H1 (cell line): ENCODE measurements around the gene BBS1. TPM values are rescaled to one million over a fixed set of nuclear protein-coding genes. Genes with fewer than 3 reads are reported as not detected.
A peak's percentile ranks its signal among the peaks of the same experiment; 100 is the strongest.

Experiments used
- CTCF ChIA-PET: fragments of 300-600 bp; sonication (Branson Sonifier 250); formaldehyde crosslinking; loops from one replicate; lab custom pipeline; 2021; ENCODE audit not compliant: partially characterized antibody; lab: Charles Lee
- POLR2A ChIA-PET: fragments of 300-600 bp; sonication (Branson Sonifier 250); formaldehyde crosslinking; loops from one replicate; lab custom pipeline; 2021; ENCODE audit warnings: inconsistent platforms; ENCODE audit not compliant: partially characterized antibody; lab: Charles Lee
- DNase-seq, 2 experiments: peaks; one replicate each; pipeline versions ENCODE4 v3.0.0 to v3.0.0-alpha.2; 2010 to 2022; ENCODE audit warnings: low spot score in 2 of 2, low read depth in 1 of 2, mixed read lengths in 1 of 2
- FAIRE-seq: peaks from 2 replicates; lab custom pipeline; 2011; peaks lifted over from hg19 to GRCh38; lab: Jason Lieb, UNC
- H2AFZ ChIP-seq: 2 replicates; pipeline ENCODE4 v1.8.1; 2012; ENCODE audit warnings: low read length, inconsistent platforms
- H2AK5ac ChIP-seq: 2 replicates; pipeline ENCODE4 v1.6.1; 2013; ENCODE audit warnings: low read depth, low read length
- H2BK120ac ChIP-seq: replicated peaks from 2 replicates; pipeline ENCODE3; 2013; ENCODE audit warnings: low read depth, low read length, inconsistent platforms
- H2BK12ac ChIP-seq: 2 replicates; pipeline ENCODE4 v1.6.1; 2013; ENCODE audit warnings: low read depth, low read length
- H2BK15ac ChIP-seq: 2 replicates; pipeline ENCODE4 v1.6.1; 2013; ENCODE audit warnings: low read length
- H2BK20ac ChIP-seq: 2 replicates; pipeline ENCODE4 v1.6.1; 2013; ENCODE audit warnings: low read length
- H2BK5ac ChIP-seq: 2 replicates; pipeline ENCODE4 v1.6.1; 2013; ENCODE audit warnings: low read depth, low read length
- H3K14ac ChIP-seq: 2 replicates; pipeline ENCODE4 v1.6.1; 2013; ENCODE audit warnings: inconsistent platforms; ENCODE audit not compliant: insufficient read length
- H3K18ac ChIP-seq: 2 replicates; pipeline ENCODE4 v1.6.1; 2013; ENCODE audit warnings: low read length; ENCODE audit errors: extremely low read depth
- H3K23ac ChIP-seq: 2 replicates; pipeline ENCODE4 v1.6.1; 2013; ENCODE audit warnings: inconsistent platforms; ENCODE audit not compliant: insufficient read length
- H3K23me2 ChIP-seq: 2 replicates; pipeline ENCODE4 v1.6.1; 2013; ENCODE audit warnings: low read depth, low read length
- H3K27ac ChIP-seq: 2 replicates; pipeline ENCODE4 v1.6.1; 2011; ENCODE audit warnings: low read depth, low read length, inconsistent platforms
- H3K27me3 ChIP-seq, 4 experiments: replicated peaks in 1 of 4; 1 replicate in 1 of 4; 2 replicates in 3 of 4; pipeline versions ENCODE4 v1.6.1 to v1.8.1; 2011 to 2013; ENCODE audit warnings: low read length in 3 of 4, mild to moderate bottlenecking in 3 of 4, inconsistent platforms in 2 of 4, mixed read lengths in 2 of 4, moderate library complexity in 1 of 4; ENCODE audit not compliant: control insufficient read depth in 3 of 4, insufficient read depth in 3 of 4; ENCODE audit errors: extremely low read depth in 1 of 4
- H3K36me3 ChIP-seq, 4 experiments: 2 replicates each; pipeline versions ENCODE4 v1.6.1 to v1.8.1; 2011 to 2013; ENCODE audit warnings: mild to moderate bottlenecking in 4 of 4, low read length in 3 of 4, moderate library complexity in 2 of 4, control low read depth in 1 of 4, inconsistent platforms in 1 of 4; ENCODE audit not compliant: insufficient read depth in 4 of 4, control insufficient read depth in 2 of 4
- H3K4ac ChIP-seq: replicated peaks from 2 replicates; pipeline ENCODE3; 2013; ENCODE audit warnings: low read length, low read depth, mixed read lengths, inconsistent platforms; ENCODE audit not compliant: insufficient read length
- H3K4me1 ChIP-seq, 4 experiments: replicated peaks in 1 of 4; 1 replicate in 1 of 4; 2 replicates in 3 of 4; pipeline versions ENCODE4 v1.6.1 to v1.8.1; 2011 to 2013; ENCODE audit warnings: low read length in 3 of 4, inconsistent platforms in 2 of 4, mixed read lengths in 1 of 4; ENCODE audit not compliant: insufficient read depth in 4 of 4, control insufficient read depth in 3 of 4
- H3K4me2 ChIP-seq, 2 experiments: 2 replicates each; pipeline versions ENCODE4 v1.6.1 to v1.8.1; 2011 to 2013; ENCODE audit warnings: low read depth in 2 of 2, low read length in 2 of 2, control low read depth in 1 of 2, inconsistent platforms in 1 of 2, mild to moderate bottlenecking in 1 of 2; ENCODE audit not compliant: insufficient read depth in 1 of 2
- H3K4me3 ChIP-seq, 4 experiments: fragments of 200-600, 300-600 bp in 1 of 4; sonication (generic), shearing (Covaris generic), sonication (Bioruptor Twin) in 1 of 4; 2 replicates each; pipeline versions ENCODE4 v1.5.1 to v1.8.1; 2011 to 2016; ENCODE audit warnings: low read length in 4 of 4, low read depth in 3 of 4, control low read depth in 2 of 4, inconsistent platforms in 2 of 4, mild to moderate bottlenecking in 2 of 4, mixed read lengths in 1 of 4, moderate library complexity in 1 of 4; ENCODE audit not compliant: insufficient read depth in 2 of 4; ENCODE audit errors: extremely low read depth in 1 of 4
- H3K56ac ChIP-seq: replicated peaks from 2 replicates; pipeline ENCODE3; 2013; ENCODE audit warnings: low read depth, mild to moderate bottlenecking, mixed read lengths, low read length, inconsistent platforms; ENCODE audit not compliant: insufficient read length
- H3K79me1 ChIP-seq: 2 replicates; pipeline ENCODE4 v1.6.1; 2013; ENCODE audit warnings: low read depth, low read length, control low read depth
- H3K79me2 ChIP-seq, 2 experiments: 2 replicates each; pipeline versions ENCODE4 v1.6.1 to v1.8.1; 2012 to 2013; ENCODE audit warnings: low read length in 2 of 2, mild to moderate bottlenecking in 2 of 2, inconsistent platforms in 1 of 2; ENCODE audit not compliant: insufficient read depth in 2 of 2, control insufficient read depth in 1 of 2
- H3K9ac ChIP-seq, 4 experiments: replicated peaks in 1 of 4; 1 replicate in 1 of 4; 2 replicates in 3 of 4; pipeline versions ENCODE4 v1.6.1 to v1.8.1; 2011 to 2013; ENCODE audit warnings: low read depth in 3 of 4, low read length in 3 of 4, control low read depth in 2 of 4, mild to moderate bottlenecking in 2 of 4, moderate library complexity in 2 of 4, inconsistent platforms in 1 of 4; ENCODE audit errors: extremely low read depth in 1 of 4
- H3K9me3 ChIP-seq, 2 experiments: 2 replicates each; pipeline versions ENCODE4 v1.6.1 to v1.8.1; 2012 to 2013; ENCODE audit warnings: mild to moderate bottlenecking in 2 of 2, moderate library complexity in 2 of 2, control low read depth in 1 of 2, inconsistent platforms in 1 of 2, low read depth in 1 of 2, low read length in 1 of 2, mixed read lengths in 1 of 2; ENCODE audit not compliant: insufficient read depth in 2 of 2
- H4K20me1 ChIP-seq, 2 experiments: replicated peaks in 1 of 2; 2 replicates each; pipeline versions ENCODE3 to v1.8.1; 2011 to 2013; ENCODE audit warnings: inconsistent platforms in 2 of 2, low read length in 2 of 2, mild to moderate bottlenecking in 1 of 2; ENCODE audit not compliant: insufficient read depth in 2 of 2, control insufficient read depth in 1 of 2
- H4K5ac ChIP-seq: 2 replicates; pipeline ENCODE4 v1.6.1; 2013; ENCODE audit warnings: low read length, low read depth, mixed read lengths, inconsistent platforms; ENCODE audit not compliant: insufficient read length
- H4K8ac ChIP-seq: 2 replicates; pipeline ENCODE4 v1.8.0; 2013; ENCODE audit warnings: mild to moderate bottlenecking, moderate library complexity, low read length, inconsistent platforms; ENCODE audit not compliant: insufficient read depth; ENCODE audit errors: extremely low read depth
- H4K91ac ChIP-seq: replicated peaks from 2 replicates; pipeline ENCODE3; 2013; ENCODE audit warnings: low read length, mixed read lengths, inconsistent platforms; ENCODE audit not compliant: insufficient read length
- E2F6 ChIP-seq: IDR thresholded peaks from 2 replicates; pipeline ENCODE4 v1.6.1; 2012; ENCODE audit warnings: inconsistent platforms
- FOSL1 ChIP-seq: IDR thresholded peaks from 2 replicates; pipeline ENCODE4 v1.6.1; 2011; ENCODE audit warnings: mild to moderate bottlenecking, low read depth, low read length, moderate library complexity; ENCODE audit not compliant: insufficient read depth
- KDM5A ChIP-seq: fragments of 200-600 bp; IDR thresholded peaks from 2 replicates; pipeline ENCODE4 v1.7.1; 2012; ENCODE audit warnings: mild to moderate bottlenecking, low read length, inconsistent platforms, mixed read lengths
- NRF1 ChIP-seq: IDR thresholded peaks from 2 replicates; pipeline ENCODE4 v1.6.1; 2011; ENCODE audit warnings: mild to moderate bottlenecking, low read depth, low read length, improper control_type of control experiment
- SP2 ChIP-seq: IDR thresholded peaks from 2 replicates; pipeline ENCODE4 v1.6.1; 2012; ENCODE audit warnings: mild to moderate bottlenecking, low read length, inconsistent platforms
- USF2 ChIP-seq: IDR thresholded peaks from 2 replicates; pipeline ENCODE4 v1.6.1; 2011; ENCODE audit warnings: low read length, improper control_type of control experiment
- WGBS, 2 experiments: shearing (Covaris generic) in 1 of 2; methylation state at CpG; one replicate each; pipeline versions ENCODE4 v1.1.6 to v1.1.7; 2013 to 2015; ENCODE audit warnings: low lambda C conversion rate in 2 of 2, mixed read lengths in 2 of 2, inconsistent platforms in 1 of 2, low coverage in 1 of 2, missing lambda C conversion rate in 1 of 2; ENCODE audit not compliant: insufficient replicate concordance in 2 of 2, insufficient coverage in 1 of 2, insufficient read length in 1 of 2; ENCODE audit errors: extremely low coverage in 1 of 2, missing lambda C conversion rate in 1 of 2; 5-methylcytosine and 5-hydroxymethylcytosine counted together
- polyA plus RNA-seq, 7 experiments: library from polyadenylated mRNA; depleted of rRNA in 3 of 7; stranded (reverse) in 5 of 7; unstranded in 2 of 7; fragments of >200 nt in 5 of 7; fragments of 200-250 nt in 2 of 7; gene quantifications; 1 replicate in 5 of 7; 2 replicates in 1 of 7; 4 replicates in 1 of 7; pipeline versions ENCODE4 v1.2.1 to v1.2.3, GENCODE V29; 2011 to 2013; ENCODE audit warnings: missing spikeins in 2 of 7, mixed read lengths in 2 of 7
- total RNA-seq: library from RNA; stranded (reverse); fragmentation: NEBNext Ultra II Directional; extraction: Animal tissue kit (Norgen Biotek cat#: 25700); gene quantifications from 2 replicates; pipeline ENCODE4 v1.2.1, GENCODE V29; 2021

Gene BBS1
- total and polyA plus RNA-seq, 2 of the 8 experiments (the other 6 are each of a cell fraction or from before 2014, with no cell fraction given) = 19.1 to 19.5 TPM

- Histone ChIP-seq H3K23me2 (no peaks in the 10 kb centered on the region), H2AK5ac (peak overlapping the region; percentile 75; the same call in 1 of the 2 replicates), H2BK5ac (peak overlapping the region; percentile 81; the same call in 1 of the 2 replicates), H2AFZ (no peak overlapping the region), H3K9me3 (no peaks in the 10 kb centered on the region), H3K14ac (no peak overlapping the region), H3K4me2 (no peak overlapping the region), H3K79me1 (no peaks in the 10 kb centered on the region), H3K23ac (no peak overlapping the region), H3K4ac (no peak overlapping the region), H3K4me3 (no peak overlapping the region), H2BK12ac (0 out of 2 replicates have a peak overlapping the region, but pooled peaks have one; percentile 17), H4K5ac (no peak overlapping the region), H3K36me3 (no peaks in the 10 kb centered on the region), H2BK20ac (0 out of 2 replicates have a peak overlapping the region, but pooled peaks have one; percentile 10), H4K8ac (peak overlapping the region; percentile 45; the same call in 1 of the 2 replicates), H3K56ac (no peak overlapping the region), H2BK15ac (no peak overlapping the region), H4K91ac (no peak overlapping the region), H2BK120ac (no peak overlapping the region), H3K27me3 (no peaks in the 10 kb centered on the region), H4K20me1 (no peaks in the 10 kb centered on the region), H3K27ac (no peak overlapping the region), H3K4me1 (peaks cover 0 to 17% (median 4%) of the 10 kb centered on the region in 4 experiments; a peak in 6 of 7 replicates), H3K18ac (no peak overlapping the region), H3K79me2 (no peaks in the 10 kb centered on the region), H3K9ac (no peak overlapping the region; a peak in 1 of 7 replicates)
- ChIA-PET POLR2A (interaction anchor here (1.4 to 3.5 kb wide), 3 partner anchors 11 to 99 kb away, joined by 6 to 23 read pairs (median 7); partner anchors contain the start of gene RBM4), CTCF (interaction anchor here (0.6 to 1.0 kb wide), 2 partner anchors 48 to 55 kb away, joined by 3 read pairs; no protein-coding TSS in a partner anchor)
- WGBS, 2 experiments = 88% methylated on average over 16 of the region's 16 CpGs; no CpG with 5 or more reads in 1 of the 2 experiments
- DNase-seq (no peak), FAIRE-seq (no peak)
- no peak for TF ChIP-seq NRF1
- no peak for TF ChIP-seq SP2
- no peak for TF ChIP-seq E2F6
- TF ChIP-seq USF2 = no peak
- TF ChIP-seq KDM5A = no peak
- no peak for TF ChIP-seq FOSL1
These were observed 28.9 kb downstream of the BBS1 start for GRCh38 chr11:66539170-66539869.
